Left colon (tissue), 2 donors: ENCODE measurements around the gene LARGE1. TPM values are rescaled to one million over a fixed set of nuclear protein-coding genes. Genes with fewer than 3 reads are reported as not detected.
A peak's percentile ranks its signal among the peaks of the same experiment; 100 is the strongest.

Experiments
- ATAC-seq: fragments of 200-7000 bp; cut with Tn5 transposase; one replicate; pipeline ENCODE4 v1.9.1; 2020; ENCODE audit warnings: mild to moderate bottlenecking, moderate library complexity
- DNase-seq, 2 donors: peaks; one replicate each; pipeline ENCODE4 v3.0.0-alpha.2; 2020
- intact Hi-C, 2 donors: fragments of 100-400 bp; cut with DNase I in 1 of 2; cut with micrococcal nuclease in 1 of 2; formaldehyde crosslinking; loops; one replicate each; pipeline versions ENCODE4 v1.11.2 to v1.14.0; 2022; cut with DNase I, micrococcal nuclease
- total RNA-seq, 2 donors: library from RNA; stranded (reverse); fragmentation: NEBNext Ultra II Directional; extraction: Animal tissue kit (Norgen Biotek cat#: 25700); gene quantifications; one replicate each; pipeline ENCODE4 v1.2.1, GENCODE V29; 2021
- donor health status: DM: no; HTN: no; CAD: no.
- donor health status: DM: yes; HTN: yes; CAD: no.

Gene LARGE1
- total RNA-seq, 2 donors from 2014 or later = 51.6 to 69.6 TPM

- intact Hi-C loops = no loop called here
- ATAC-seq (no peak), DNase-seq (no peak)
These were observed 260.8 kb downstream of the LARGE1 start for GRCh38 chr22:33659448-33659847.

GRCh38 chr22:33658775-33659174 lies 261.5 kb downstream of the LARGE1 start:
- DNase-seq = peak in 1 of 2 donors; percentile 33
- intact Hi-C loops = no loop called here

GRCh38 chr22:33657670-33658069 lies 262.6 kb downstream of the LARGE1 start:
- intact Hi-C loops = no loop called here
- no peak for ATAC-seq

More at GRCh38 chr22:33658775-33659174, 261.5 kb downstream of the LARGE1 start:
- no peak for ATAC-seq

GRCh38 chr22:33656808-33657628 lies 263.3 kb downstream of the LARGE1 start:
- intact Hi-C loops = no loop called here

More at GRCh38 chr22:33657670-33658069, 262.6 kb downstream of the LARGE1 start:
- DNase-seq = no peak

GRCh38 chr22:33654173-33654895 lies 265.9 kb downstream of the LARGE1 start:
- DNase-seq = peak; percentile 34 to 37
- intact Hi-C loops = no loop called here
- ATAC-seq = peak; percentile 99

More at GRCh38 chr22:33656808-33657628, 263.3 kb downstream of the LARGE1 start:
- DNase-seq (no peak), ATAC-seq (no peak)

- intact Hi-C loops = no loop called here
- no peak for DNase-seq
- no peak for ATAC-seq
These were observed 266.7 kb downstream of the LARGE1 start for GRCh38 chr22:33653532-33654063.

- intact Hi-C loops = no loop called here
- no peak for DNase-seq
- no peak for ATAC-seq
These were observed 267.7 kb downstream of the LARGE1 start for GRCh38 chr22:33652615-33653014.

GRCh38 chr22:33650244-33650643 lies 270.0 kb downstream of the LARGE1 start:
- intact Hi-C loops = no loop called here
- ATAC-seq (no peak), DNase-seq (no peak)

- intact Hi-C loops = no loop called here
These were observed 271.8 kb downstream of the LARGE1 start for GRCh38 chr22:33648478-33648877.

GRCh38 chr22:33640900-33641299 lies 279.4 kb downstream of the LARGE1 start:
- DNase-seq (no peak), ATAC-seq (no peak)
- intact Hi-C loops = no loop called here

More at GRCh38 chr22:33648478-33648877, 271.8 kb downstream of the LARGE1 start:
- ATAC-seq (no peak), DNase-seq (no peak)

- no peak for ATAC-seq
- intact Hi-C loops = no loop called here
- DNase-seq = no peak
These were observed 280.6 kb downstream of the LARGE1 start for GRCh38 chr22:33639588-33640254.

GRCh38 chr22:33635766-33636165 lies 284.5 kb downstream of the LARGE1 start:
- no peak for ATAC-seq
- intact Hi-C loops = no loop called here
- no peak for DNase-seq

- DNase-seq (no peak), ATAC-seq (no peak)
- intact Hi-C loops = no loop called here
These were observed 288.5 kb downstream of the LARGE1 start for GRCh38 chr22:33631777-33632176.

GRCh38 chr22:33625959-33626358 lies 294.3 kb downstream of the LARGE1 start:
- ATAC-seq = no peak
- intact Hi-C loops = no loop called here
- no peak for DNase-seq

- intact Hi-C loops = no loop called here
- ATAC-seq = no peak
- no peak for DNase-seq
These were observed 300.2 kb downstream of the LARGE1 start for GRCh38 chr22:33620085-33620484.

- intact Hi-C loops = no loop called here
- ATAC-seq (no peak), DNase-seq (no peak)
These were observed 313.8 kb downstream of the LARGE1 start for GRCh38 chr22:33606504-33606903.

- ATAC-seq (no peak), DNase-seq (no peak)
- intact Hi-C loops = no loop called here
These were observed 314.6 kb downstream of the LARGE1 start for GRCh38 chr22:33605666-33606065.

- intact Hi-C loops = no loop called here
- no peak for ATAC-seq
These were observed 315.1 kb downstream of the LARGE1 start for GRCh38 chr22:33605221-33605620.

GRCh38 chr22:33601062-33601461 lies 319.2 kb downstream of the LARGE1 start:
- ATAC-seq = no peak
- intact Hi-C loops = no loop called here
- DNase-seq = no peak

More at GRCh38 chr22:33605221-33605620, 315.1 kb downstream of the LARGE1 start:
- no peak for DNase-seq
